ENCODE data around the gene POLR3E. TPM values are rescaled to one million over a fixed set of nuclear protein-coding genes. Genes with fewer than 3 reads are reported as not detected.

POLR3E gene
- total RNA-seq, 2 experiments from 2014 or later: 74.5 to 107 TPM

DNA sequence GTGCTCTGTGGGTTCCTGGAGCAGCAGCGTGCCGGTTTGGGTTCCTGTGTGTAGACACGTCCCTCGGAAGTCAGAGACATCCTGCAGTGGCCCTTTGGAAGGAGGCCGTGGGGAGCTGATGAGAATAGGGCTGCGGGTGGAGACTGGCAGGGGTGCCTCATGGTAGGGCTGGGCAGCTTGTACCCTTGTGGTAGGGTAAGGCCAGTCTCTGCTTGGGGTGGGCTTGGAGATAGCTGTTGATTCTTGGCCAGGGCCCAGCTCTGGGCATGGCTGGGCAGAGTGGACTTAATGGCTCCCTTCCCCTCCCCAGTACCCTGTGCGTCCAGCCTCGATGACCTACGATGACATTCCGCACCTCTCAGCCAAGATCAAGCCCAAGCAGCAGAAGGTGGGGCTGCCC, 10.6 kb downstream of the POLR3E start:
- CTCF ChIA-PET (ENCODE audit: unreplicated experiment): no interaction called here
- H3K27ac ChIP-seq (ENCODE audit: low read depth, low read length, poor library complexity, severe bottlenecking): no peak overlapping the region
- no peaks in the 10 kb centered on the region for H3K9me3 ChIP-seq (ENCODE audit: low read length)
- no peak overlapping the region for H2AFZ ChIP-seq (ENCODE audit: low read length)
- H3K4me1 ChIP-seq (ENCODE audit: insufficient read depth, low read length, poor library complexity, severe bottlenecking): no peaks in the 10 kb centered on the region
- H3K9me2 ChIP-seq (ENCODE audit: insufficient read depth, low read length): no peaks in the 10 kb centered on the region
- DNase-seq (ENCODE audit: low spot score): no peak
- no peak for TF ChIP-seq EZH2phosphoT487 (IDR thresholded peaks at IDR 0.05; ENCODE audit: borderline replicate concordance, low read depth, low read length)
- no peak for TF ChIP-seq CTCF (conservative IDR thresholded peaks at IDR 0.05; ENCODE audit: low read length)
- H3K36me3 ChIP-seq (ENCODE audit: insufficient read depth, low read length): peaks cover 96% of the 10 kb centered on the region
- no peaks in the 10 kb centered on the region for H4K20me1 ChIP-seq (ENCODE audit: insufficient read depth, low read length)
- peaks cover 2% of the 10 kb centered on the region; the same call in 1 of the 2 replicates for H3K79me2 ChIP-seq (ENCODE audit: insufficient read depth, low read depth, low read length)
- no peak overlapping the region for H3K4me2 ChIP-seq (ENCODE audit: low read length)
- no peak overlapping the region for H3K4me3 ChIP-seq (ENCODE audit: low read depth, low read length, poor library complexity, severe bottlenecking)
- BruUV-seq (replicated peaks): no TSS peak
- intact Hi-C loops (cut with micrococcal nuclease; ENCODE audit: unreplicated experiment): no loop called here
- POLR2A ChIA-PET: interaction anchor here (0.6 kb wide), 1 partner anchor 111 kb away, joined by 9 read pairs; no protein-coding TSS in a partner anchor

- peaks cover 98% of the 10 kb centered on the region for H3K36me3 ChIP-seq (ENCODE audit: insufficient read depth, low read length)
- BruUV-seq (replicated peaks): no TSS peak
- H3K9me3 ChIP-seq (ENCODE audit: low read length): no peaks in the 10 kb centered on the region
- H3K27ac ChIP-seq (ENCODE audit: low read depth, low read length, poor library complexity, severe bottlenecking): no peak overlapping the region
- no peaks in the 10 kb centered on the region for H4K20me1 ChIP-seq (ENCODE audit: insufficient read depth, low read length)
- no peak overlapping the region for H3K4me2 ChIP-seq (ENCODE audit: low read length)
- no peaks in the 10 kb centered on the region for H3K4me1 ChIP-seq (ENCODE audit: insufficient read depth, low read length, poor library complexity, severe bottlenecking)
- H2AFZ ChIP-seq (ENCODE audit: low read length): no peak overlapping the region
- H3K4me3 ChIP-seq (ENCODE audit: low read depth, low read length, poor library complexity, severe bottlenecking): no peak overlapping the region
- no peaks in the 10 kb centered on the region for H3K9me2 ChIP-seq (ENCODE audit: insufficient read depth, low read length)
- CTCF ChIA-PET (ENCODE audit: unreplicated experiment): no interaction called here
- H3K79me2 ChIP-seq (ENCODE audit: insufficient read depth, low read depth, low read length): no peaks in the 10 kb centered on the region
- intact Hi-C loops (cut with micrococcal nuclease; ENCODE audit: unreplicated experiment): no loop called here
- POLR2A ChIA-PET: no interaction called here
- no peak for DNase-seq (ENCODE audit: low spot score)
- TF ChIP-seq CTCF (conservative IDR thresholded peaks at IDR 0.05; ENCODE audit: low read length) (no peak), EZH2phosphoT487 (IDR thresholded peaks at IDR 0.05; ENCODE audit: borderline replicate concordance, low read depth, low read length) (no peak)
These were observed 11.8 kb downstream of the POLR3E start for GRCh38 chr16:22308824-22309520.

GRCh38 chr16:22311520-22311919, 14.3 kb downstream of the POLR3E start:
- H3K4me3 ChIP-seq (ENCODE audit: low read depth, low read length, poor library complexity, severe bottlenecking): no peak overlapping the region
- H3K9me2 ChIP-seq (ENCODE audit: insufficient read depth, low read length): no peaks in the 10 kb centered on the region
- CTCF ChIA-PET (ENCODE audit: unreplicated experiment): no interaction called here
- H3K4me1 ChIP-seq (ENCODE audit: insufficient read depth, low read length, poor library complexity, severe bottlenecking): no peaks in the 10 kb centered on the region
- H4K20me1 ChIP-seq (ENCODE audit: insufficient read depth, low read length): no peaks in the 10 kb centered on the region
- BruUV-seq (replicated peaks): no TSS peak
- no peak overlapping the region for H3K4me2 ChIP-seq (ENCODE audit: low read length)
- H3K9me3 ChIP-seq (ENCODE audit: low read length): no peaks in the 10 kb centered on the region
- intact Hi-C loops (cut with micrococcal nuclease; ENCODE audit: unreplicated experiment): no loop called here
- DNase-seq (ENCODE audit: low spot score): no peak
- H3K79me2 ChIP-seq (ENCODE audit: insufficient read depth, low read depth, low read length): no peaks in the 10 kb centered on the region
- TF ChIP-seq CTCF (conservative IDR thresholded peaks at IDR 0.05; ENCODE audit: low read length) (no peak), EZH2phosphoT487 (IDR thresholded peaks at IDR 0.05; ENCODE audit: borderline replicate concordance, low read depth, low read length) (no peak)
- POLR2A ChIA-PET: no interaction called here
- H3K27ac ChIP-seq (ENCODE audit: low read depth, low read length, poor library complexity, severe bottlenecking): no peak overlapping the region
- H3K36me3 ChIP-seq (ENCODE audit: insufficient read depth, low read length): peaks cover 96% of the 10 kb centered on the region
- no peak overlapping the region for H2AFZ ChIP-seq (ENCODE audit: low read length)

All from OCI-LY7 (cell line).